Measurements from ENCODE around the gene PCDHGA5. TPM values are rescaled to one million over a fixed set of nuclear protein-coding genes. Genes with fewer than 3 reads are reported as not detected.
"Not testable (repeated sequence)": the region's sequence is repeated elsewhere in the genome, so short reads cannot be mapped to it uniquely, and the experiment has no call there.

The PCDHGA5 gene
- total RNA-seq, 1 donor from 2014 or later = 0.51 TPM

GRCh38 chr5:141387557-141388311 is 23.8 kb downstream of the PCDHGA5 start, which contains the start of gene PCDHGB4:
PCDHGB4 (plus strand) TSS chr5:141387698; CDS start chr5:141387885, 187 bp downstream.
- H3K27ac Mint-ChIP-seq; H3K36me3 Mint-ChIP-seq (ENCODE audit: low read depth); H3K4me1 Mint-ChIP-seq; intact Hi-C loops (cut with micrococcal nuclease): not testable (repeated sequence)
- DNase-seq = peak; percentile 74
- Mint-ChIP-seq H3K27me3 (peaks cover 17% of the 10 kb centered on the region), H3K9me3 (peaks cover 25% of the 10 kb centered on the region), H3K4me3 (peak within 1 kb of the TSS; percentile 56)

- H3K27ac Mint-ChIP-seq = no peak overlapping the region
- no peak for DNase-seq
- peaks cover 3% of the 10 kb centered on the region for H3K36me3 Mint-ChIP-seq (ENCODE audit: low read depth)
- H3K9me3 Mint-ChIP-seq = peaks cover 30% of the 10 kb centered on the region
- intact Hi-C loops (cut with micrococcal nuclease) = no loop called here
- no peaks in the 10 kb centered on the region for H3K4me1 Mint-ChIP-seq
- peaks cover 16% of the 10 kb centered on the region for H3K27me3 Mint-ChIP-seq
- peak overlapping the region; percentile 8 for H3K4me3 Mint-ChIP-seq
Observed at GRCh38 chr5:141388661-141389060, 24.7 kb downstream of the PCDHGA5 start.

GRCh38 chr5:141389153-141390042 is 25.4 kb downstream of the PCDHGA5 start:
- H3K9me3 Mint-ChIP-seq = peaks cover 35% of the 10 kb centered on the region
- H3K27me3 Mint-ChIP-seq = peaks cover 19% of the 10 kb centered on the region
- intact Hi-C loops (cut with micrococcal nuclease) = no loop called here
- peaks cover 3% of the 10 kb centered on the region for H3K36me3 Mint-ChIP-seq (ENCODE audit: low read depth)
- H3K4me3 Mint-ChIP-seq = no peak overlapping the region
- no peaks in the 10 kb centered on the region for H3K4me1 Mint-ChIP-seq
- DNase-seq = no peak
- H3K27ac Mint-ChIP-seq = no peak overlapping the region

GRCh38 chr5:141392429-141393198 is 28.7 kb downstream of the PCDHGA5 start, which contains the start of gene PCDHGA8:
PCDHGA8 (plus strand) TSS chr5:141392633; CDS start chr5:141392814, 181 bp downstream.
- no peak within 1 kb of the TSS for H3K4me3 Mint-ChIP-seq
- peaks cover 3% of the 10 kb centered on the region for H3K36me3 Mint-ChIP-seq (ENCODE audit: low read depth)
- peak; percentile 50 for DNase-seq
- intact Hi-C loops (cut with micrococcal nuclease) = no loop called here
- no peak within 1 kb of the TSS for H3K27ac Mint-ChIP-seq
- H3K9me3 Mint-ChIP-seq = peaks cover 38% of the 10 kb centered on the region
- no peaks in the 10 kb centered on the region for H3K4me1 Mint-ChIP-seq
- H3K27me3 Mint-ChIP-seq = peaks cover 22% of the 10 kb centered on the region

GRCh38 chr5:141393267-141393666 is 29.3 kb downstream of the PCDHGA5 start:
- intact Hi-C loops (cut with micrococcal nuclease) = no loop called here

GRCh38 chr5:141394401-141395187 is 30.6 kb downstream of the PCDHGA5 start:
- H3K27ac Mint-ChIP-seq; H3K36me3 Mint-ChIP-seq (ENCODE audit: low read depth); H3K4me3 Mint-ChIP-seq; intact Hi-C loops (cut with micrococcal nuclease); H3K4me1 Mint-ChIP-seq; DNase-seq: not testable (repeated sequence)
- Mint-ChIP-seq H3K27me3 (peaks cover 23% of the 10 kb centered on the region), H3K9me3 (peaks cover 35% of the 10 kb centered on the region)

More at GRCh38 chr5:141393267-141393666, 29.3 kb downstream of the PCDHGA5 start:
- Mint-ChIP-seq H3K4me3 (no peak overlapping the region), H3K36me3 (ENCODE audit: low read depth) (peaks cover 3% of the 10 kb centered on the region), H3K27me3 (peaks cover 22% of the 10 kb centered on the region), H3K27ac (no peak overlapping the region), H3K9me3 (peaks cover 37% of the 10 kb centered on the region), H3K4me1 (no peaks in the 10 kb centered on the region)
- no peak for DNase-seq

- H3K4me1 Mint-ChIP-seq; H3K27ac Mint-ChIP-seq; intact Hi-C loops (cut with micrococcal nuclease); H3K36me3 Mint-ChIP-seq (ENCODE audit: low read depth): not testable (repeated sequence)
- peak; percentile 83 for DNase-seq
- Mint-ChIP-seq H3K9me3 (peaks cover 27% of the 10 kb centered on the region), H3K4me3 (peak within 1 kb of the TSS; percentile 63), H3K27me3 (peaks cover 23% of the 10 kb centered on the region)
Observed at GRCh38 chr5:141397756-141398551, 34.0 kb downstream of the PCDHGA5 start, which contains the start of gene PCDHGB5. PCDHGB5 (plus strand) TSS chr5:141397947; CDS start chr5:141398128, 181 bp downstream.

- no peak overlapping the region for H3K27ac Mint-ChIP-seq
- H3K36me3 Mint-ChIP-seq (ENCODE audit: low read depth) = no peaks in the 10 kb centered on the region
- no peak overlapping the region for H3K4me3 Mint-ChIP-seq
- H3K27me3 Mint-ChIP-seq = peaks cover 26% of the 10 kb centered on the region
- intact Hi-C loops (cut with micrococcal nuclease) = no loop called here
- H3K4me1 Mint-ChIP-seq = no peaks in the 10 kb centered on the region
- peaks cover 25% of the 10 kb centered on the region for H3K9me3 Mint-ChIP-seq
- DNase-seq = peak; percentile 51
Observed at GRCh38 chr5:141398608-141399007, 34.6 kb downstream of the PCDHGA5 start.

GRCh38 chr5:141399555-141400258 is 35.7 kb downstream of the PCDHGA5 start:
- no peak for DNase-seq
- intact Hi-C loops (cut with micrococcal nuclease) = no loop called here
- Mint-ChIP-seq H3K27ac (no peak overlapping the region), H3K36me3 (ENCODE audit: low read depth) (no peaks in the 10 kb centered on the region), H3K27me3 (peaks cover 30% of the 10 kb centered on the region), H3K4me1 (no peaks in the 10 kb centered on the region), H3K4me3 (no peak overlapping the region), H3K9me3 (peaks cover 22% of the 10 kb centered on the region)

- intact Hi-C loops (cut with micrococcal nuclease) = no loop called here
- Mint-ChIP-seq H3K27me3 (peaks cover 30% of the 10 kb centered on the region), H3K9me3 (peaks cover 18% of the 10 kb centered on the region), H3K36me3 (ENCODE audit: low read depth) (no peaks in the 10 kb centered on the region), H3K4me1 (no peaks in the 10 kb centered on the region), H3K4me3 (peak within 1 kb of the TSS; percentile 23), H3K27ac (no peak within 1 kb of the TSS)
- peak; percentile 56 for DNase-seq
Observed at GRCh38 chr5:141402553-141403243, 38.7 kb downstream of the PCDHGA5 start, which contains the start of gene PCDHGA9. PCDHGA9 (plus strand) TSS chr5:141402778; CDS start chr5:141402953, 175 bp downstream.

GRCh38 chr5:141403387-141403786 is 39.4 kb downstream of the PCDHGA5 start:
- H3K4me3 Mint-ChIP-seq = no peak overlapping the region
- peak; percentile 46 for DNase-seq
- H3K4me1 Mint-ChIP-seq = no peaks in the 10 kb centered on the region
- H3K27me3 Mint-ChIP-seq = peaks cover 34% of the 10 kb centered on the region
- H3K9me3 Mint-ChIP-seq = peaks cover 22% of the 10 kb centered on the region
- H3K36me3 Mint-ChIP-seq (ENCODE audit: low read depth) = no peaks in the 10 kb centered on the region
- no peak overlapping the region for H3K27ac Mint-ChIP-seq
- intact Hi-C loops (cut with micrococcal nuclease) = no loop called here
